Effector memory CD8-positive, alpha-beta T cell (primary cell): Measurements from ENCODE around the gene ACTBL2.
"Not testable (repeated sequence)": the region's sequence is repeated elsewhere in the genome, so short reads cannot be mapped to it uniquely, and the experiment has no call there.

Source experiments
- ATAC-seq: fragments of 150-1000 bp; cut with Tn5 transposase; replicated peaks from 2 replicates; pipeline ENCODE4 v1.10.0; 2021; ENCODE audit warnings: mild to moderate bottlenecking, moderate library complexity
- DNase-seq, 3 experiments: peaks; one replicate each; pipeline ENCODE4 v3.0.0; 2021
- H3K27ac Mint-ChIP-seq, 2 donors: one replicate each; pipeline ENCODE4 v1.8.0; 2022; ENCODE audit warnings: mild to moderate bottlenecking in 2 of 2, mixed read lengths in 2 of 2, moderate library complexity in 2 of 2
- H3K27me3 Mint-ChIP-seq, 2 donors: one replicate each; pipeline ENCODE4 v1.8.0; 2022; ENCODE audit warnings: mixed read lengths in 2 of 2
- H3K36me3 Mint-ChIP-seq: one replicate; pipeline ENCODE4 v1.8.0; 2022; ENCODE audit warnings: mild to moderate bottlenecking, moderate library complexity, mixed read lengths; ENCODE audit not compliant: insufficient read depth
- H3K4me1 Mint-ChIP-seq, 2 donors: one replicate each; pipeline ENCODE4 v1.8.0; 2022; ENCODE audit warnings: low read depth in 2 of 2, mixed read lengths in 2 of 2
- H3K4me3 Mint-ChIP-seq, 2 donors: one replicate each; pipeline ENCODE4 v1.8.0; 2022; ENCODE audit warnings: mild to moderate bottlenecking in 2 of 2, mixed read lengths in 2 of 2, moderate library complexity in 2 of 2
- H3K9me3 Mint-ChIP-seq, 2 donors: one replicate each; pipeline ENCODE4 v1.8.0; 2022; ENCODE audit warnings: mixed read lengths in 2 of 2

The ACTBL2 gene

GRCh38 chr5:57486027-57486602 lies 3.5 kb upstream of the ACTBL2 start:
- H3K36me3 Mint-ChIP-seq: no peaks in the 10 kb centered on the region
- no peak for ATAC-seq
- H3K27me3 Mint-ChIP-seq: peaks cover 5 to 25% of the 10 kb centered on the region in 2 donors

GRCh38 chr5:57478826-57479225 lies 3.8 kb downstream of the ACTBL2 start:
- DNase-seq (no peak), ATAC-seq (no peak)
- Mint-ChIP-seq H3K9me3 (no peaks in the 10 kb centered on the region), H3K4me1 (no peaks in the 10 kb centered on the region), H3K27ac (no peak overlapping the region), H3K4me3 (no peak overlapping the region), H3K27me3 (peaks cover 4 to 18% of the 10 kb centered on the region in 2 donors), H3K36me3 (no peaks in the 10 kb centered on the region)

More at GRCh38 chr5:57486027-57486602, 3.5 kb upstream of the ACTBL2 start:
- no peaks in the 10 kb centered on the region for H3K4me1 Mint-ChIP-seq
- H3K9me3 Mint-ChIP-seq: no peaks in the 10 kb centered on the region
- DNase-seq: no peak
- H3K27ac Mint-ChIP-seq: no peak overlapping the region
- H3K4me3 Mint-ChIP-seq: no peak overlapping the region

GRCh38 chr5:57476601-57477056 lies 6.0 kb downstream of the ACTBL2 start:
- H3K36me3 Mint-ChIP-seq: no peaks in the 10 kb centered on the region
- no peak overlapping the region for H3K27ac Mint-ChIP-seq
- H3K4me1 Mint-ChIP-seq: no peaks in the 10 kb centered on the region
- H3K9me3 Mint-ChIP-seq: no peaks in the 10 kb centered on the region
- ATAC-seq (no peak), DNase-seq (no peak)
- H3K27me3 Mint-ChIP-seq: peaks cover 4 to 8% of the 10 kb centered on the region in 2 donors
- no peak overlapping the region for H3K4me3 Mint-ChIP-seq

DNA sequence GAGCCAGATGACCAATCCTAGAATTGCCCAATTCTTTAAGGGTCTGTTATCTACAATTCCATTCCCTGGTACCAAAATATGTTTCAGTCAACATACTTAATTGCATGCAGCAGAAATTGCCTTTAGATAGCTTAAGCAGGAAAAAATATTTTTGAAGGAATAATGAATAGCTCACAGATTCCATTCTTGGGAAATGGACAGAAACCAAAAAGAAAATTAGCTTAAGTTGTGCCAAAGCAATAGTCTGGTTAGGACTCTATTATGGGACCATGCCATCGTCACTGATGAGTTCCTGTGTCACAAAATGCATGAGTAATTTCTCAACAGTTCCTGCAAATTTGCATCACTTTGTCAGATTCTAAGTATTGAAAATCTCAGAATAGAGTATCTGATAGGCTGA lies 12.3 kb downstream of the ACTBL2 start:
- Mint-ChIP-seq H3K36me3 (no peaks in the 10 kb centered on the region), H3K27me3 (peaks cover 0 to 20% of the 10 kb centered on the region in 2 donors), H3K4me3 (no peak overlapping the region), H3K4me1 (no peaks in the 10 kb centered on the region), H3K9me3 (peaks cover 0 to 3% of the 10 kb centered on the region in 2 donors), H3K27ac (no peak overlapping the region)
- ATAC-seq: no peak
- DNase-seq: no peak

- ATAC-seq: no peak
- H3K9me3 Mint-ChIP-seq: peaks cover 0 to 3% of the 10 kb centered on the region in 2 donors
- no peak overlapping the region for H3K4me3 Mint-ChIP-seq
- H3K4me1 Mint-ChIP-seq: no peaks in the 10 kb centered on the region
- H3K27ac Mint-ChIP-seq: no peak overlapping the region
- peaks cover 0 to 20% of the 10 kb centered on the region in 2 donors for H3K27me3 Mint-ChIP-seq
- H3K36me3 Mint-ChIP-seq: no peaks in the 10 kb centered on the region
- DNase-seq: no peak
These were observed 14.0 kb downstream of the ACTBL2 start for GRCh38 chr5:57468481-57469163.

DNA sequence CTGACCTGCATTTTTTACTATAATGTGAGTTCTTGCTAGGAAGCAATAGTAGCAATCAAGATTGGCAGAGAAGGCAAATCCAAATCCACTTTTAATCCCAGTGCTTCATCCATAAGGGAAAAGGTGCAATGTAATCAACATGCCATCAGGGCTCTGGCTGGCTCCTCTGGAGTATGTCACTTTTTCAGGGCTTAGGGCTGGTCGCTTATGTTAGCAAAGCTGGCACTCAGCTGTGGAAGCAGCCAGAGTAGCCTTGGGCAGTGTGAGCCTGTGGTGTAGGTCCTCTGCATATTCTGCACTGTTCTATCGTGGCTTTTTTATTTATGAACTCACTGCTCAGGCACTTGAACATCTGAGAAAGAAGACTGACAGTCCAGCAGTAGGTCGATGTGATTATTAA lies 16.1 kb downstream of the ACTBL2 start:
- H3K4me3 Mint-ChIP-seq: no peak overlapping the region
- no peak for ATAC-seq
- H3K27ac Mint-ChIP-seq: no peak overlapping the region
- H3K4me1 Mint-ChIP-seq: no peaks in the 10 kb centered on the region
- DNase-seq: no peak
- H3K36me3 Mint-ChIP-seq: no peaks in the 10 kb centered on the region
- peaks cover 0 to 20% of the 10 kb centered on the region in 2 donors for H3K27me3 Mint-ChIP-seq
- H3K9me3 Mint-ChIP-seq: peaks cover 0 to 3% of the 10 kb centered on the region in 2 donors

GRCh38 chr5:57460056-57460455 lies 22.6 kb downstream of the ACTBL2 start:
- not testable (repeated sequence) for H3K4me1 Mint-ChIP-seq, H3K36me3 Mint-ChIP-seq, H3K9me3 Mint-ChIP-seq, H3K27ac Mint-ChIP-seq, ATAC-seq, H3K4me3 Mint-ChIP-seq, H3K27me3 Mint-ChIP-seq, DNase-seq

- H3K36me3 Mint-ChIP-seq: no peaks in the 10 kb centered on the region
- no peaks in the 10 kb centered on the region for H3K4me1 Mint-ChIP-seq
- H3K4me3 Mint-ChIP-seq: no peak overlapping the region
- DNase-seq: no peak
- H3K27ac Mint-ChIP-seq: no peak overlapping the region
- no peaks in the 10 kb centered on the region for H3K27me3 Mint-ChIP-seq
- no peaks in the 10 kb centered on the region for H3K9me3 Mint-ChIP-seq
- no peak for ATAC-seq
These were observed 24.2 kb downstream of the ACTBL2 start for GRCh38 chr5:57458443-57458842.

DNA sequence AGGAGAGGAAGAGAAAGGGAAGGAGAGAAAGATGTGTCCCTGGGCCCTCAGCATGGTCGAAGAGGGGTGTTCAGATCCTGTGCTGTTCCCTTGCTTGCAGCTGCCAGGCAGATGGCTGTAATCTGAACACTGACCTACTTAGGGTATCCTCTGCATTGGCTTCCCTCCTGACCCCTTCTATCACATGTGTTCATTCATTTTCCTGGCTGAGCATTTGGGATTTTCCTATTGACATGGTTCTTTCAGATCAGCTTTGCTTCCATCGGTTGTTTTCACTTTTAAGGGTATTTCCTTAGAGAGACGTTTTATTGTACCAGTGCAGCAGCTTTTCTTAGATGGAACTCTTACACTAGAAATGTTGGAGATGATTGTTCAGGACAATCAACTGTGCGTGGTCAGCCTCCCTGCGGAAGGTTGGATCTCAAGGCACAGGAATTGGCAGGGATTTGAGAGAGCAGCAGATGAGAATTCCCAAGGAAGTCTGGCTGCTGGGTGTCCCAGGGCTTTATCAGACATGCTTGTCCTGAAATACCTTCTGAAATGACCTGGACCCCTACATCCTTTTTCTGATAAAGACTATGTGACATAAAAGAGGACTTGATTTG lies 26.0 kb downstream of the ACTBL2 start:
- no peaks in the 10 kb centered on the region for H3K27me3 Mint-ChIP-seq
- DNase-seq: no peak

DNA sequence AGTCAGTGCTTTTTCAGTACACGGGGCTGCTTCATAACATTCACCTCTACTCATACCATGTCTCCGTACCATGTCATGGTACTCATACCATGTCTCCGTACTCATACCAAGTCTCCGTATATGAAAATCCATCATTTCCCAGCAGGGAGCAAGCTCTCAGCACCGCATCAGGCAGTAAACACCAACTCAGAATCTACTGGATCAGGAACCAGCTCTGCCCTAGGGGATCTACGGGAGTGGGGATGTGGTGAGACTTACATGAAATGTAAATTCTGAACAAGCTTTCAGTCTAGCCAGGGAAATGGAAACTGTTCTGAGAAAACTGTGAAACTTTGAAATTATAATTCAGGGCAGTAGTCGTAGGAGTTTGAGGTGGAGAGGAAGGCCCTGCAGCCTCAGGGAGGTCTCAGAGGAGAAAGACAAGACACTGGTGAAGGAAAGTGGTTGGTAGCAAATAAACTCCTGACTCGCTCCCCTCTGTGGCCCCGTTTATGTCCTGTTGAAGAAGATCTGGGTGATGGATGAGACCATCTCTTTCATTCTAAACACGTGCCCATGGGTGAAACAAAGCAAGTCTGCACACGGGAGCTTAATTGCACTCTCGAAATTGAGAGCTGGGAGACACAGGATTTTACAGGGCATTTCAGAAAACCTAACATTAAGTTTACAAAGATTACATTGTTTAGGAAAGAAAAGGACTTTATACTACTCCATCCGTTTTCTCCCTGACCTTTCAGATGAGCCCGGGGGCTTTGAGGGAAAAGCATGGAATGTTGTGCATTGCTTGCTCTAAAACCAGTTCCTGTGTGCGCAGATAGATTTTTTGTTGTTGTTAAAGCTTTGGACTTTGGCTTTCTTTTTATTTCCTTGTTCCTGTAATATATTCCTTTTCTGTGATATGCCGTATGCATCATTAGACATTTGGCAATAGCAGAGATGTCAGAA lies 26.8 kb downstream of the ACTBL2 start:
- Mint-ChIP-seq H3K4me1 (no peaks in the 10 kb centered on the region), H3K9me3 (no peaks in the 10 kb centered on the region), H3K4me3 (no peak overlapping the region), H3K27ac (no peak overlapping the region), H3K36me3 (no peaks in the 10 kb centered on the region), H3K27me3 (peaks cover under 1% of the 10 kb centered on the region in 2 donors)
- no peak for DNase-seq
- no peak for ATAC-seq

More for the DNA sequence above, 26.0 kb downstream of the ACTBL2 start:
- no peaks in the 10 kb centered on the region for H3K36me3 Mint-ChIP-seq
- no peak overlapping the region for H3K4me3 Mint-ChIP-seq
- no peak for ATAC-seq
- no peak overlapping the region for H3K27ac Mint-ChIP-seq
- no peaks in the 10 kb centered on the region for H3K9me3 Mint-ChIP-seq
- no peaks in the 10 kb centered on the region for H3K4me1 Mint-ChIP-seq

DNA sequence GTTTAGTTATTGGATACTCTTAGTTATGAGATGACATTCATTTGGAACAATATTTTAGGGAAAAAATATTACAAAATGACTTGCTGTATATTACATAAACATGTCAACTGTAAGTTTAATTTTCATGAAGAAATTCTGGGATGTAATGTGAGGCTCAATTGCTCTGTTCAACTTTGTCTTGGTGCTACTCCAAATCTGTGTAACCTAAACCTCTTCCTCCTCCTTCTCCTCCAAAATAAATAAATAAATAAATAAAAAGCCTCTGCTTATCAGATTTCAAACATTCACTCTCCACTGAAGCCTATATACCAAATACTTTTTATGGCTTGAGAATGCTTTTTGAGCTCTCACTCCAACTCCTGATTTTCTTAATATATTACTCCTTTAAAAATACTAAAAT lies 27.7 kb downstream of the ACTBL2 start:
- peaks cover 8 to 10% of the 10 kb centered on the region in 2 donors for H3K27me3 Mint-ChIP-seq
- ATAC-seq (no peak), DNase-seq (no peak)
- H3K9me3 Mint-ChIP-seq: peaks cover 0 to 2% of the 10 kb centered on the region in 2 donors
- H3K4me3 Mint-ChIP-seq: no peak overlapping the region
- H3K4me1 Mint-ChIP-seq: no peaks in the 10 kb centered on the region
- no peak overlapping the region for H3K27ac Mint-ChIP-seq
- no peaks in the 10 kb centered on the region for H3K36me3 Mint-ChIP-seq

DNA sequence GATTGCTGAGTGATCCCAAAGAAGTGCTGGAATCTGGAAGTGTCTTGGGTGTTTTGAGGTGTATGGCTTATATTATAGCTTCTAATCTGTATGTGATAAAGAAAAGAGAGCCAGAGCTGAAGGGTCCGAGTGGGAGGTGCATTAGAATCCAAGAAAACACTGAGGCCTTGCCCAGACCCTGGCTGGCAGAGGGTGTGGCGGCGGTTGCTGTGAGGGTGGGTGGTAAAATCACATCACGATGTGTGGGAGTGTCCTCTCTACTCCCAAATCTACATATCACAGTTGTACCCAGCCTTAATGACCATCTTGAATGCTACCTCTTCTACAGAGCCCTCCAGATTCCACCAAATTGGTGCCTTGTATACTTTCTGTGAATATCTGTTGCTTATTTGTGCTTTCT lies 28.9 kb downstream of the ACTBL2 start:
- H3K27me3 Mint-ChIP-seq: peaks cover 8 to 10% of the 10 kb centered on the region in 2 donors
- H3K27ac Mint-ChIP-seq: no peak overlapping the region

GRCh38 chr5:57452885-57453284 lies 29.7 kb downstream of the ACTBL2 start:
- ATAC-seq (no peak), DNase-seq (no peak)
- Mint-ChIP-seq H3K9me3 (peaks cover 0 to 2% of the 10 kb centered on the region in 2 donors), H3K4me3 (no peak overlapping the region), H3K36me3 (no peaks in the 10 kb centered on the region), H3K4me1 (no peaks in the 10 kb centered on the region), H3K27ac (no peak overlapping the region), H3K27me3 (peaks cover 8 to 10% of the 10 kb centered on the region in 2 donors)

More for the DNA sequence above, 28.9 kb downstream of the ACTBL2 start:
- no peak for DNase-seq
- ATAC-seq: no peak
- no peaks in the 10 kb centered on the region for H3K36me3 Mint-ChIP-seq
- H3K4me3 Mint-ChIP-seq: no peak overlapping the region
- H3K9me3 Mint-ChIP-seq: peaks cover 0 to 2% of the 10 kb centered on the region in 2 donors
- no peaks in the 10 kb centered on the region for H3K4me1 Mint-ChIP-seq
